HEK293T (cell line): Measurements from ENCODE around the gene MLANA.

ENCODE experiments used
- ARNT ChIP-seq: fragments of 450-650 bp; IDR thresholded peaks from 2 replicates; pipeline ENCODE4 v1.6.1; 2017; ENCODE audit warnings: mild to moderate bottlenecking
- BHLHE40 ChIP-seq: fragments of 450-650 bp; IDR thresholded peaks from 2 replicates; pipeline ENCODE4 v1.6.1; 2016; ENCODE audit warnings: mild to moderate bottlenecking, moderate library complexity, borderline replicate concordance
- CTBP1 ChIP-seq: fragments of 450-650 bp; IDR thresholded peaks from 2 replicates; pipeline ENCODE4 v1.6.1; 2016; ENCODE audit warnings: borderline replicate concordance
- ELF4 ChIP-seq: fragments of 450-650 bp; IDR thresholded peaks from 2 replicates; pipeline ENCODE4 v1.6.1; 2017; ENCODE audit warnings: antibody characterized with exemption
- FOXA1 ChIP-seq: fragments of 450-650 bp; IDR thresholded peaks from 2 replicates; pipeline ENCODE4 v1.6.1; 2016; ENCODE audit warnings: mild to moderate bottlenecking
- FOXK2 ChIP-seq: fragments of 450-650 bp; IDR thresholded peaks from 2 replicates; pipeline ENCODE4 v1.6.1; 2016; ENCODE audit warnings: mild to moderate bottlenecking
- FOXM1 ChIP-seq: fragments of 450-650 bp; IDR thresholded peaks from 2 replicates; pipeline ENCODE4 v1.6.1; 2017; ENCODE audit warnings: mild to moderate bottlenecking, borderline replicate concordance
- LEF1 ChIP-seq: fragments of 450-650 bp; IDR thresholded peaks from 2 replicates; pipeline ENCODE4 v1.6.1; 2017; ENCODE audit warnings: mild to moderate bottlenecking, borderline replicate concordance
- SP1 ChIP-seq: fragments of 450-650 bp; IDR thresholded peaks from 2 replicates; pipeline ENCODE4 v1.6.1; 2017
- SUZ12 ChIP-seq: fragments of 450-650 bp; IDR thresholded peaks from 2 replicates; pipeline ENCODE4 v1.6.1; 2016; ENCODE audit warnings: mild to moderate bottlenecking
- TARDBP ChIP-seq: fragments of 450-650 bp; IDR thresholded peaks from 2 replicates; pipeline ENCODE4 v1.6.1; 2016
- ZNF384 ChIP-seq: fragments of 450-650 bp; IDR thresholded peaks from 2 replicates; pipeline ENCODE4 v1.6.1; 2016
- TF ChIP-seq, protein P1 (sequence below): fragments of 450-650 bp; IDR thresholded peaks from 2 replicates; pipeline ENCODE4 v1.6.1; 2016

DNA sequence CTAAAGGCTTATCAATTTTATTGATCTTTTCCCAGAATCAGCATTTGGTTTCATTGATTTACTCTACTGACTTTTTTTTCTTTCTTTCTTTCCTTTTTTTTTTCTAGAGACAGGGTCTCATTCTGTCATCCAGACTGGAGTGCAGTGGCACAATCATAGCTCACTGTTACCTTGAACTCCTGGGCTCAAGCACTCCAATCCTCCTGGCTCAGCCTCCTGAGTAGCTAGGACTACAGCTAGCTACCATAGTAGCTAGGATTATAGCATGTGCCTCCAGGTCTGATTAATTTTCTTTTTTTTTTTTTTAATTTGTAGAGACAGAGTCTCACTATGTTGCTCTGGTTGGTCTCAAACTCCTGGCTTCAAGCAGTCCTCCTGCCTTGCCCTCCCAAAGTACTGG, 11.7 kb downstream of the MLANA start:
- no peak for TF ChIP-seq FOXK2
- TF ChIP-seq ELF4, result no peak
- no peak for TF ChIP-seq FOXM1
- TF ChIP-seq SP1, result no peak
- TF ChIP-seq LEF1, result no peak
- TF ChIP-seq FOXA1, result no peak
- TF ChIP-seq ARNT, result no peak
- no peak for TF ChIP-seq CTBP1
- TF ChIP-seq BHLHE40, result no peak
- no peak for TF ChIP-seq SUZ12
- no peak for TF ChIP-seq ZNF384
- TF ChIP-seq, protein P1, sequence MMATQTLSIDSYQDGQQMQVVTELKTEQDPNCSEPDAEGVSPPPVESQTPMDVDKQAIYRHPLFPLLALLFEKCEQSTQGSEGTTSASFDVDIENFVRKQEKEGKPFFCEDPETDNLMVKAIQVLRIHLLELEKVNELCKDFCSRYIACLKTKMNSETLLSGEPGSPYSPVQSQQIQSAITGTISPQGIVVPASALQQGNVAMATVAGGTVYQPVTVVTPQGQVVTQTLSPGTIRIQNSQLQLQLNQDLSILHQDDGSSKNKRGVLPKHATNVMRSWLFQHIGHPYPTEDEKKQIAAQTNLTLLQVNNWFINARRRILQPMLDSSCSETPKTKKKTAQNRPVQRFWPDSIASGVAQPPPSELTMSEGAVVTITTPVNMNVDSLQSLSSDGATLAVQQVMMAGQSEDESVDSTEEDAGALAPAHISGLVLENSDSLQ, result no peak
- TF ChIP-seq TARDBP, result no peak
